ENCODE data around the gene CABP4.
A peak's percentile ranks its signal among the peaks of the same experiment; 100 is the strongest.
"Not testable (repeated sequence)": the region's sequence is repeated elsewhere in the genome, so short reads cannot be mapped to it uniquely, and the experiment has no call there.

The CABP4 gene

GRCh38 chr11:67419325-67420049 lies 35.7 kb upstream of the CABP4 start:
- DNase-seq: no peak

DNA sequence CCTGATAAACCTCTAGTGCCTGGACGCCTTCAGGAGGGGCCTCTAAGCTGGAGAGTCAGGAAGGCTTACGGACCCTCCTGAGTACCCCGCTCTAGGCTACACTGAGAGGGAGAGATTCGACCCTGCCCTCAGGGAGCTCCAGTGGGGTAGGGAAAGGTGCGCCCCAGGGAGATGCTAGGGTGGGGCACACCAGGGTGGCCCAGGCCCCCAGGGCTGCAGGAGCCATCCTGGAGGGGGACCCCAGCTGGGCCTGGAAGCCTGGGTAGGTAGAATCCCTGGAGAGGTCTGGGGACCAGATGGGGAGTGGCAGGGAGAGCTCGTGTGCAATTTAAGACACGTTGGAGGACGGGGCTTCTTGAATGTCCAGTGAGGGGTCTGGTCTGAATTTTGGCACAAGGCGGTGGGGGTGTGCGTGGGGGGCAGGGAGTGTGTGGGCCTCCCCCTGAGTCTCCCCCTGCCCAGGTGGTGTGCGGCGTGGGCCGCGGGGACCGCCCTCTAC lies 35.0 kb upstream of the CABP4 start:
- DNase-seq: no peak

GRCh38 chr11:67420646-67421429 lies 34.3 kb upstream of the CABP4 start:
- DNase-seq: peak; percentile 91

- DNase-seq: no peak
Measured at GRCh38 chr11:67421430-67422031, 33.6 kb upstream of the CABP4 start.

GRCh38 chr11:67422891-67423290 lies 32.3 kb upstream of the CABP4 start:
- DNase-seq: no peak

DNA sequence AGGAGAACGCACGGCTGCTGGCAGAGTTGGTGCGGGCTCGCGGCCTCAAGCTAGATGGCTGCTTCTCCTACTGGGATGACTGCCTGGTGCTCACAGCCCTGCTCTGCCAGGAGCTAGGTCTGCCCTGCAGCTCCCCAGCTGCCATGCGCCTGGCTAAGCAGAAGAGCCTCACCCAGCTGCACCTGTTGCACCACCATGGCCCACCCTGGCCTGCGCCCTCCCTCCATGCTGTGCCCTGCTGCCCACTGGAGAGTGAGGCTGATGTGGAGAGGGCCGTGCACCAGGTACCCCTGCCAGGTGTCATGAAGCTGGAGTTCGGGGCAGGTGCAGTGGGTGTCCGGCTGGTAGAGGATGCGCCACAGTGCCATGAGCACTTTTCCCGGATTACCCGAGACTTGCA lies 31.7 kb upstream of the CABP4 start:
- no peak for DNase-seq

DNA sequence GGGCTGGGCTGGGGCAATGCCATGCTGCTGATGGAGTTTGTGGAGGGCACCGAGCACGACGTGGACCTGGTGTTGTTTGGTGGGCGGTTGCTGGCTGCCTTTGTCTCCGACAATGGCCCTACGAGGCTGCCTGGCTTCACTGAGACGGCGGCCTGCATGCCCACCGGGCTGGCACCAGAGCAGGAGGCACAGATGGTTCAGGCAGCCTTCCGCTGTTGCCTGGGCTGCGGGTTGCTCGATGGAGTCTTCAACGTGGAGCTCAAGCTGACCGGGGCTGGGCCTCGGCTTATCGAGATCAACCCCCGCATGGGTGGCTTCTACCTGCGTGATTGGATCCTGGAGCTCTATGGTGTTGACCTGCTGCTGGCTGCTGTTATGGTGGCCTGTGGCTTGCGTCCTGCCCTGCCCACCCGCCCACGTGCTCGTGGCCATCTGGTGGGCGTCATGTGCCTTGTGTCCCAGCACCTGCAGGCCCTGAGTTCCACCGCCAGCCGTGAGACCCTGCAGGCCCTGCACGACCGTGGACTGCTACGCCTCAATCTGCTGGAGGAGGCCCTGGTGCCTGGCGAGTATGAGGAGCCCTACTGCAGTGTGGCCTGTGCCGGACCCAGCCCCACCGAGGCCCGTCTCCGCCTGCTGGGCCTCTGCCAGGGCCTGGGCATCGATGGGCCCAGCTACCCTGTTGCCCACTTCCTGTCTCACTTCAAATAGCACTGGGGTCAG lies 31.1 kb upstream of the CABP4 start:
- no peak for DNase-seq

GRCh38 chr11:67427364-67427859 lies 27.7 kb upstream of the CABP4 start:
- not testable (repeated sequence) for DNase-seq

- DNase-seq: peak; percentile 96
Measured at GRCh38 chr11:67428052-67429001, 26.8 kb upstream of the CABP4 start, which contains the start of gene RPS6KB2. Gene RPS6KB2, plus strand, starts transcription at chr11:67428494. Its CDS starts 52 bp downstream, at chr11:67428546.

- no peak for DNase-seq
Measured at GRCh38 chr11:67429038-67429668, 26.0 kb upstream of the CABP4 start.

- DNase-seq: no peak
Measured at GRCh38 chr11:67429722-67430121, 25.4 kb upstream of the CABP4 start.

- no peak for DNase-seq
Measured at GRCh38 chr11:67431346-67432249, 23.6 kb upstream of the CABP4 start.

DNA sequence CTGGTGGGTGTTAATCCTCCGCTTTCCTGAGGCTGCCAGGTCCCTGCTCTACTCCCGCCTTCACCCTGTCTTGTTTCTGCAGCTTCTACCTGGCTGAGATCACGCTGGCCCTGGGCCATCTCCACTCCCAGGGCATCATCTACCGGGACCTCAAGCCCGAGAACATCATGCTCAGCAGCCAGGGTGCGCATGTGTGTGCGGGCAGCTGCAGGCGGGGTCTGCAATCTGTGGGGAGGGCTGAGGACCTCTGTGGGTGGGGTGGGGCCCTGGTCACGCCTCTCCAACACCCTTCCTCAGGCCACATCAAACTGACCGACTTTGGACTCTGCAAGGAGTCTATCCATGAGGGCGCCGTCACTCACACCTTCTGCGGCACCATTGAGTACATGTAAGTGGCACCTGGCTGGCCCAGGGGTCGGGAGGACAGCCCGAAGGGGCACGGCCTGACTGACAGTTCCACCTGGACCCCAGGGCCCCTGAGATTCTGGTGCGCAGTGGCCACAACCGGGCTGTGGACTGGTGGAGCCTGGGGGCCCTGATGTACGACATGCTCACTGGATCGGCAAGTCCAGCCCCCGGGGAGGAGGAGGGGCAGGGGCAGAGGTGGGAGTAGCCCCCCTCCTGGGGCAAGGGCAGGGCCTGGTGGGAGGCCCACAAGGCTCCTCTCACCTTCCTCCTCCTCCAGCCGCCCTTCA lies 22.4 kb upstream of the CABP4 start:
- DNase-seq: no peak

- DNase-seq: no peak
Measured at GRCh38 chr11:67433536-67434394, 21.4 kb upstream of the CABP4 start.

DNA sequence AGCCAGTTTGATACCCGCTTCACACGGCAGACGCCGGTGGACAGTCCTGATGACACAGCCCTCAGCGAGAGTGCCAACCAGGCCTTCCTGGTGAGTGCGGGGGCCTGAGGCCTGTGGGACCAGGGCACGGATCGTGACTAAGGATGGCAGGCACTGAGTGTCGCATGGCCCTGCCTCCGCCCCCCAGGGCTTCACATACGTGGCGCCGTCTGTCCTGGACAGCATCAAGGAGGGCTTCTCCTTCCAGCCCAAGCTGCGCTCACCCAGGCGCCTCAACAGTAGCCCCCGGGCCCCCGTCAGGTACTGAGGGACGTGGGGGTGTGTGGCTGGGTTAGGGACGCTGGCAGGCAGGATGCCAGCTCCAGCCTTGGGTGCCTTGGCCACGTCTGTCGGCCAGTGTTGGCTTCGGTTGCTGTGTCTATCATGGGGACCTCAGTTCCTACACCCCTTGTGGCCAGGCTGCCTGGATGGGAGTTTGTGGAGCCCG lies 20.7 kb upstream of the CABP4 start:
- DNase-seq: no peak

DNA sequence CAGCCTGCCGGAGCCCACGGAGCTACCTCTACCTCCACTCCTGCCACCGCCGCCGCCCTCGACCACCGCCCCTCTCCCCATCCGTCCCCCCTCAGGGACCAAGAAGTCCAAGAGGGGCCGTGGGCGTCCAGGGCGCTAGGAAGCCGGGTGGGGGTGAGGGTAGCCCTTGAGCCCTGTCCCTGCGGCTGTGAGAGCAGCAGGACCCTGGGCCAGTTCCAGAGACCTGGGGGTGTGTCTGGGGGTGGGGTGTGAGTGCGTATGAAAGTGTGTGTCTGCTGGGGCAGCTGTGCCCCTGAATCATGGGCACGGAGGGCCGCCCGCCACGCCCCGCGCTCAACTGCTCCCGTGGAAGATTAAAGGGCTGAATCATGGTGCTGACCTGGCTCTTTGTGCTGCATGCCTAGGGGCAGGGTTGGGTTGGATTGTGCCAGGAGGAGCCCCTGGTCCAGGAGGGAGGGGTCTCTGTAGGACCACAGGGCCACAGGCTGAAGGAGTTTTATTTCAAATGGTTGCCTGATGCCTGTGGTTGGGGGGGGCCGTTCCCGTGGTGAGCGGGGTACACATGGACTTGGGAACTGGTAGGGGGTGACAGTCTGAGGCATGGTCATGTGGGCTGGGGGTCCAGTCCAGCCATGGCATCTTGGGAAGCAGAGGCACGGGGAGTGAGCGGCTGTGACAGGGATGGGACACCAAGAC lies 20.0 kb upstream of the CABP4 start:
- peak; percentile 19 for DNase-seq

DNA sequence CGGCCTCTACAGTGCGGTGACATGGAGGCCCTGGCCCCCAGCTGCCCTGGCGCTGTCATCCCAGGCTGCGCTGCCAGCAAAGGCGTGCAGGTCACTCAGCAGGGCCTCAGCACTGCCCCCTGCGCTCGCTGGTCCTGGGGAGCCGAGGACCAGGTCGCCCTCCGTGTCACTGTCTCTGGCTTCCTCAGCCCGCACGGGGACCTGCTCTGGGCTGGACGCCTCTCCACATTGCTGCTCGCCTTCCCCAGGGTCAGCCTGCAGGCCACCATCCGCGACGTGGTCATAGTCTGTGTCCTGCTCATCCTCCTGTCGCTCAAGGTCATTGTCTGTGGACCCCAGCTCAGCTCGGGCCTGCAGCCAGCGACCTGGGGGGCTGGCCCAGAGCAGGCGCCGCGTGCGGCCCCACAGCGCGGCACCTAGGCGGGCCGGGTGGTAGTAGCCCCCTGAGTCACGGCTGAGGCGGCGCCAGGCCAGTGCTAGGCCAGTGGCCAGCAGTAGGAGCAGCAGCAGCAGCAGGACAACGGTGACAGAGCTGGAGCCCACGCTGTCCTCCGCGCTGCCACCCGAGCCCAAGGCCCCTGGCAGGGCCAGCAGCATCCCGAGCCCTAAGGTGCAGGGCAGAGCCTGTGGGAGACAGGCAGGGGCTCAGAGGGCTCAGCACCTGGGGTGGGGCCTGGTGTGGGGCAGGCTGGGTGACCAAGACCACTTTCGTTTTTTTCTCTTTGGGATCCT lies 19.3 kb upstream of the CABP4 start:
- no peak for DNase-seq

Data from T1000 (cell line).